Ascending aorta (tissue), 2 donors: ENCODE measurements around the gene UBE3C. TPM values are rescaled to one million over a fixed set of nuclear protein-coding genes. Genes with fewer than 3 reads are reported as not detected.
"Not testable (repeated sequence)": the region's sequence is repeated elsewhere in the genome, so short reads cannot be mapped to it uniquely, and the experiment has no call there.

Source experiments
- DNase-seq, 2 donors: peaks; one replicate each; pipeline ENCODE4 v3.0.0-alpha.2; 2019; ENCODE audit warnings: low spot score in 2 of 2
- H3K27ac ChIP-seq, 2 donors: fragments of 200-600 bp; sonication (generic); one replicate each; pipeline ENCODE4 v1.5.1; 2016 to 2017; ENCODE audit warnings: mild to moderate bottlenecking in 1 of 2
- H3K27me3 ChIP-seq: fragments of 200-600 bp; sonication (generic); one replicate; pipeline ENCODE4 v1.5.1; 2017
- H3K36me3 ChIP-seq, 2 donors: fragments of 200-600 bp; sonication (generic); one replicate each; pipeline ENCODE4 v1.5.1; 2016
- H3K4me1 ChIP-seq, 2 donors: fragments of 200-600 bp; sonication (generic); one replicate each; pipeline ENCODE4 v1.5.1; 2016 to 2017; ENCODE audit warnings: mild to moderate bottlenecking in 1 of 2
- H3K4me3 ChIP-seq, 2 donors: fragments of 200-600 bp; sonication (generic); one replicate each; pipeline ENCODE4 v1.5.1; 2016 to 2017; ENCODE audit warnings: mild to moderate bottlenecking in 1 of 2
- H3K9me3 ChIP-seq, 2 donors: fragments of 200-600 bp; sonication (generic); one replicate each; pipeline ENCODE4 v1.5.1; 2016
- CTCF ChIP-seq, 3 experiments: fragments of 200-600 bp in 2 of 3; fragments of 450-650 bp in 1 of 3; sonication (generic) in 2 of 3; IDR thresholded peaks; one replicate each; pipeline ENCODE4 v1.5.1; 2016 to 2019; ENCODE audit warnings: antibody characterized with exemption in 3 of 3, mild to moderate bottlenecking in 1 of 3, moderate library complexity in 1 of 3
- intact Hi-C: fragments of 100-400 bp; cut with DNase I; formaldehyde crosslinking; loops from one replicate; pipeline ENCODE4 v1.15.1; 2023
- total RNA-seq: library from RNA; depleted of rRNA; stranded (reverse); fragments of >200 nt; gene quantifications from one replicate; pipeline ENCODE4 v1.1.0, GENCODE V29; 2016

The UBE3C gene
- total RNA-seq, 1 donor from 2014 or later = 31.7 TPM

- peaks cover 8 to 20% of the 10 kb centered on the region in 2 donors for H3K36me3 ChIP-seq
- DNase-seq = no peak
- no peaks in the 10 kb centered on the region for H3K9me3 ChIP-seq
Measured at GRCh38 chr7:157248659-157249058, 109.9 kb downstream of the UBE3C start.

GRCh38 chr7:157250605-157251228 is 112.0 kb downstream of the UBE3C start:
- Histone ChIP-seq H3K9me3 (no peaks in the 10 kb centered on the region), H3K4me3 (no peak overlapping the region), H3K36me3 (peaks cover 22 to 38% of the 10 kb centered on the region in 2 donors), H3K27me3 (no peaks in the 10 kb centered on the region), H3K27ac (no peak overlapping the region), H3K4me1 (no peaks in the 10 kb centered on the region)
- peak; percentile 17 to 64 (median 60) for TF ChIP-seq CTCF (IDR thresholded peaks at IDR 0.05)
- intact Hi-C loops = no loop called here
- no peak for DNase-seq

More at GRCh38 chr7:157248659-157249058, 109.9 kb downstream of the UBE3C start:
- no peaks in the 10 kb centered on the region for H3K27me3 ChIP-seq
- TF ChIP-seq CTCF (IDR thresholded peaks at IDR 0.05) = no peak
- no peak overlapping the region for H3K27ac ChIP-seq
- no peak overlapping the region for H3K4me3 ChIP-seq
- intact Hi-C loops = no loop called here
- H3K4me1 ChIP-seq = no peaks in the 10 kb centered on the region

- H3K4me1 ChIP-seq, intact Hi-C loops: not testable (repeated sequence)
Measured at GRCh38 chr7:157251817-157252216, 113.1 kb downstream of the UBE3C start.

GRCh38 chr7:157253850-157254249 is 115.1 kb downstream of the UBE3C start:
- H3K9me3 ChIP-seq = no peaks in the 10 kb centered on the region
- TF ChIP-seq CTCF (IDR thresholded peaks at IDR 0.05) = peak in 2 of 3 experiments; percentile 10 to 25
- no peak overlapping the region for H3K27ac ChIP-seq
- no peaks in the 10 kb centered on the region for H3K4me1 ChIP-seq
- H3K4me3 ChIP-seq = no peak overlapping the region
- H3K27me3 ChIP-seq = no peaks in the 10 kb centered on the region
- H3K36me3 ChIP-seq = peaks cover 39 to 53% of the 10 kb centered on the region in 2 donors
- intact Hi-C loops = loop anchor here (1.0 kb wide), 1 partner anchor 19 kb away; no protein-coding TSS in a partner anchor
- DNase-seq = peak in 1 of 2 donors; percentile 81

More at GRCh38 chr7:157251817-157252216, 113.1 kb downstream of the UBE3C start:
- H3K36me3 ChIP-seq = peaks cover 28 to 49% of the 10 kb centered on the region in 2 donors
- not testable (repeated sequence) for H3K27me3 ChIP-seq, DNase-seq, H3K4me3 ChIP-seq, H3K9me3 ChIP-seq, H3K27ac ChIP-seq

GRCh38 chr7:157254781-157255180 is 116.1 kb downstream of the UBE3C start:
- peaks cover 44 to 56% of the 10 kb centered on the region in 2 donors for H3K36me3 ChIP-seq
- H3K27ac ChIP-seq, intact Hi-C loops, H3K9me3 ChIP-seq, DNase-seq, H3K4me1 ChIP-seq, H3K4me3 ChIP-seq, H3K27me3 ChIP-seq: not testable (repeated sequence)

- H3K9me3 ChIP-seq = no peaks in the 10 kb centered on the region
- peaks cover 44 to 60% of the 10 kb centered on the region in 2 donors for H3K36me3 ChIP-seq
- TF ChIP-seq CTCF (IDR thresholded peaks at IDR 0.05) = no peak
- no peak overlapping the region for H3K4me3 ChIP-seq
- H3K27me3 ChIP-seq = no peaks in the 10 kb centered on the region
- H3K27ac ChIP-seq = no peak overlapping the region
- intact Hi-C loops = no loop called here
- H3K4me1 ChIP-seq = no peaks in the 10 kb centered on the region
- DNase-seq = no peak
Measured at GRCh38 chr7:157255201-157255606, 116.5 kb downstream of the UBE3C start.
